WTC11 (cell line): ENCODE results near the gene GRM5.

Experiments
- CREM ChIP-seq: sonication (generic); formaldehyde crosslinking; IDR thresholded peaks from 2 replicates; pipeline ENCODE4 v1.8.1; 2022; ENCODE audit warnings: mild to moderate bottlenecking, missing genetic modification reagents, moderate library complexity
- EMX1 ChIP-seq: fragments of 250-450 bp; sonication (Bioruptor Pico); IDR thresholded peaks from 2 replicates; pipeline ENCODE4 v1.8.0; 2021; ENCODE audit warnings: mild to moderate bottlenecking
- GTF2I ChIP-seq: fragments of 250-450 bp; sonication (Bioruptor Pico); conservative IDR thresholded peaks from 2 replicates; pipeline ENCODE4 v1.4.0; 2021; ENCODE audit warnings: mild to moderate bottlenecking
- JUN ChIP-seq: sonication (generic); formaldehyde crosslinking; IDR thresholded peaks from 2 replicates; pipeline ENCODE4 v1.8.0; 2023; ENCODE audit warnings: mild to moderate bottlenecking, missing genetic modification reagents
- ZNF121 ChIP-seq: sonication (generic); formaldehyde crosslinking; IDR thresholded peaks from 2 replicates; pipeline ENCODE4 v1.8.0; 2023; ENCODE audit warnings: missing genetic modification reagents
- TF ChIP-seq, protein P1 (sequence below): fragments of 200-600 bp; IDR thresholded peaks from 2 replicates; pipeline ENCODE4 v1.8.0; 2022; ENCODE audit warnings: antibody characterized with exemption
- TF ChIP-seq, protein P2 (sequence below): sonication (generic); formaldehyde crosslinking; IDR thresholded peaks from 2 replicates; pipeline ENCODE4 v1.8.0; 2022; ENCODE audit warnings: mild to moderate bottlenecking, missing genetic modification reagents
- TF ChIP-seq, protein P3 (sequence below): sonication (generic); formaldehyde crosslinking; IDR thresholded peaks from 2 replicates; pipeline ENCODE4 v1.8.1; 2022; ENCODE audit warnings: mild to moderate bottlenecking, missing genetic modification reagents, moderate library complexity, borderline replicate concordance
- TF ChIP-seq, protein P4 (sequence below): sonication (generic); formaldehyde crosslinking; IDR thresholded peaks from 2 replicates; pipeline ENCODE4 v1.8.1; 2023; ENCODE audit warnings: mild to moderate bottlenecking, moderate library complexity, missing genetic modification reagents
- TF ChIP-seq, protein P5 (sequence below): sonication (generic); formaldehyde crosslinking; IDR thresholded peaks from 2 replicates; pipeline ENCODE4 v1.8.1; 2022; ENCODE audit warnings: low read depth, missing genetic modification reagents, borderline replicate concordance
- TF ChIP-seq, protein P6 (sequence below): sonication (generic); formaldehyde crosslinking; IDR thresholded peaks from 2 replicates; pipeline ENCODE4 v1.8.0; 2022; ENCODE audit warnings: missing genetic modification reagents
- TF ChIP-seq, protein P7 (sequence below): sonication (generic); formaldehyde crosslinking; conservative IDR thresholded peaks from 2 replicates; pipeline ENCODE4 v1.8.1; 2022; ENCODE audit warnings: mild to moderate bottlenecking, missing genetic modification reagents
- TF ChIP-seq, protein P8 (sequence below): sonication (generic); formaldehyde crosslinking; IDR thresholded peaks from 2 replicates; pipeline ENCODE4 v1.8.1; 2023; ENCODE audit warnings: mild to moderate bottlenecking, missing genetic modification reagents, moderate library complexity
- TF ChIP-seq, protein P9 (sequence below): sonication (generic); formaldehyde crosslinking; IDR thresholded peaks from 2 replicates; pipeline ENCODE4 v1.8.0; 2022; ENCODE audit warnings: mild to moderate bottlenecking, missing genetic modification reagents

DNA sequence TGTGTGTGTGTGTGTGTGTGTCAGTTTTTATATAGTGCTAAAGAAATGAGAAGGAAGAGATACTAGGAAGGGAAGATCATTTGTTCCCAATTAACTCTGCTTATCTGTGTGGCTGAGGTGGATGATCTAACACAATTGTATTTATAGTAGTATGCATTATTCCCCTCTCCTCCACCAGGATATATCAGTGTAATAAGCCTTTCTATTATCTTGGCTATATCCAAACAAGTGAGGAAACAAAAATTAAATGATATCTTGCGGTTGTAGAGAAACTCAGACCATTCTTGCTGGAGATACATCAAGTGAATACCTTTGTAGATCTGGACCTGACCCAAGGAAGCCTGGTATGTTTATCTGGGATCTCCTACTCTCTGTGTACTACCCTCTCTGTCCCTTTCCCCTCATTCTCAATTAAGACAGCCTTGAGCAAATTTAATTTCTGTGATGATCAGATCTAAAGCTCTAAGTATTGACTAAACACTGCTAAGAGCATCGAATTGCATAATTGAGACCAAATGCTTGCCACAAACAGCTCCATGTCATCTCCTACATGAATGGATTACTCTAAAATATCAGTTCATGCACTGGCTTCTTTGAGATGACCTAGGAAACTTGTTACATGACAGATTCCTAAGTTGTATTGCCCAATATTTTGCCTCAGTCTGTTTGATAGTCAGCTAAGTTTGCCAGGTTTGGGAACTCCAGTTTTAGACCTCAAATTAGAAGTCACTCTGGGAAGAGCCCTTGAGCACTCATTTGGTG is 543.0 kb downstream of the GRM5 start:
- TF ChIP-seq, protein P1, sequence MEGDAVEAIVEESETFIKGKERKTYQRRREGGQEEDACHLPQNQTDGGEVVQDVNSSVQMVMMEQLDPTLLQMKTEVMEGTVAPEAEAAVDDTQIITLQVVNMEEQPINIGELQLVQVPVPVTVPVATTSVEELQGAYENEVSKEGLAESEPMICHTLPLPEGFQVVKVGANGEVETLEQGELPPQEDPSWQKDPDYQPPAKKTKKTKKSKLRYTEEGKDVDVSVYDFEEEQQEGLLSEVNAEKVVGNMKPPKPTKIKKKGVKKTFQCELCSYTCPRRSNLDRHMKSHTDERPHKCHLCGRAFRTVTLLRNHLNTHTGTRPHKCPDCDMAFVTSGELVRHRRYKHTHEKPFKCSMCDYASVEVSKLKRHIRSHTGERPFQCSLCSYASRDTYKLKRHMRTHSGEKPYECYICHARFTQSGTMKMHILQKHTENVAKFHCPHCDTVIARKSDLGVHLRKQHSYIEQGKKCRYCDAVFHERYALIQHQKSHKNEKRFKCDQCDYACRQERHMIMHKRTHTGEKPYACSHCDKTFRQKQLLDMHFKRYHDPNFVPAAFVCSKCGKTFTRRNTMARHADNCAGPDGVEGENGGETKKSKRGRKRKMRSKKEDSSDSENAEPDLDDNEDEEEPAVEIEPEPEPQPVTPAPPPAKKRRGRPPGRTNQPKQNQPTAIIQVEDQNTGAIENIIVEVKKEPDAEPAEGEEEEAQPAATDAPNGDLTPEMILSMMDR: no peak
- TF ChIP-seq, protein P2, sequence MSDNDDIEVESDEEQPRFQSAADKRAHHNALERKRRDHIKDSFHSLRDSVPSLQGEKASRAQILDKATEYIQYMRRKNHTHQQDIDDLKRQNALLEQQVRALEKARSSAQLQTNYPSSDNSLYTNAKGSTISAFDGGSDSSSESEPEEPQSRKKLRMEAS: no peak
- TF ChIP-seq, protein P3, sequence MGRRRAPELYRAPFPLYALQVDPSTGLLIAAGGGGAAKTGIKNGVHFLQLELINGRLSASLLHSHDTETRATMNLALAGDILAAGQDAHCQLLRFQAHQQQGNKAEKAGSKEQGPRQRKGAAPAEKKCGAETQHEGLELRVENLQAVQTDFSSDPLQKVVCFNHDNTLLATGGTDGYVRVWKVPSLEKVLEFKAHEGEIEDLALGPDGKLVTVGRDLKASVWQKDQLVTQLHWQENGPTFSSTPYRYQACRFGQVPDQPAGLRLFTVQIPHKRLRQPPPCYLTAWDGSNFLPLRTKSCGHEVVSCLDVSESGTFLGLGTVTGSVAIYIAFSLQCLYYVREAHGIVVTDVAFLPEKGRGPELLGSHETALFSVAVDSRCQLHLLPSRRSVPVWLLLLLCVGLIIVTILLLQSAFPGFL (CRISPR knock-in tag): no peak
- TF ChIP-seq, protein P4, sequence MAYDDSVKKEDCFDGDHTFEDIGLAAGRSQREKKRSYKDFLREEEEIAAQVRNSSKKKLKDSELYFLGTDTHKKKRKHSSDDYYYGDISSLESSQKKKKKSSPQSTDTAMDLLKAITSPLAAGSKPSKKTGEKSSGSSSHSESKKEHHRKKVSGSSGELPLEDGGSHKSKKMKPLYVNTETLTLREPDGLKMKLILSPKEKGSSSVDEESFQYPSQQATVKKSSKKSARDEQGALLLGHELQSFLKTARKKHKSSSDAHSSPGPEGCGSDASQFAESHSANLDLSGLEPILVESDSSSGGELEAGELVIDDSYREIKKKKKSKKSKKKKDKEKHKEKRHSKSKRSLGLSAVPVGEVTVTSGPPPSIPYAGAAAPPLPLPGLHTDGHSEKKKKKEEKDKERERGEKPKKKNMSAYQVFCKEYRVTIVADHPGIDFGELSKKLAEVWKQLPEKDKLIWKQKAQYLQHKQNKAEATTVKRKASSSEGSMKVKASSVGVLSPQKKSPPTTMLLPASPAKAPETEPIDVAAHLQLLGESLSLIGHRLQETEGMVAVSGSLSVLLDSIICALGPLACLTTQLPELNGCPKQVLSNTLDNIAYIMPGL (CRISPR knock-in tag): no peak
- no peak for TF ChIP-seq CREM (CRISPR knock-in tag)
- TF ChIP-seq, protein P5, sequence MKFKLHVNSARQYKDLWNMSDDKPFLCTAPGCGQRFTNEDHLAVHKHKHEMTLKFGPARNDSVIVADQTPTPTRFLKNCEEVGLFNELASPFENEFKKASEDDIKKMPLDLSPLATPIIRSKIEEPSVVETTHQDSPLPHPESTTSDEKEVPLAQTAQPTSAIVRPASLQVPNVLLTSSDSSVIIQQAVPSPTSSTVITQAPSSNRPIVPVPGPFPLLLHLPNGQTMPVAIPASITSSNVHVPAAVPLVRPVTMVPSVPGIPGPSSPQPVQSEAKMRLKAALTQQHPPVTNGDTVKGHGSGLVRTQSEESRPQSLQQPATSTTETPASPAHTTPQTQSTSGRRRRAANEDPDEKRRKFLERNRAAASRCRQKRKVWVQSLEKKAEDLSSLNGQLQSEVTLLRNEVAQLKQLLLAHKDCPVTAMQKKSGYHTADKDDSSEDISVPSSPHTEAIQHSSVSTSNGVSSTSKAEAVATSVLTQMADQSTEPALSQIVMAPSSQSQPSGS: no peak
- no peak for TF ChIP-seq GTF2I (CRISPR knock-in tag)
- no peak for TF ChIP-seq ZNF121 (CRISPR knock-in tag)
- no peak for TF ChIP-seq JUN
- TF ChIP-seq, protein P6, sequence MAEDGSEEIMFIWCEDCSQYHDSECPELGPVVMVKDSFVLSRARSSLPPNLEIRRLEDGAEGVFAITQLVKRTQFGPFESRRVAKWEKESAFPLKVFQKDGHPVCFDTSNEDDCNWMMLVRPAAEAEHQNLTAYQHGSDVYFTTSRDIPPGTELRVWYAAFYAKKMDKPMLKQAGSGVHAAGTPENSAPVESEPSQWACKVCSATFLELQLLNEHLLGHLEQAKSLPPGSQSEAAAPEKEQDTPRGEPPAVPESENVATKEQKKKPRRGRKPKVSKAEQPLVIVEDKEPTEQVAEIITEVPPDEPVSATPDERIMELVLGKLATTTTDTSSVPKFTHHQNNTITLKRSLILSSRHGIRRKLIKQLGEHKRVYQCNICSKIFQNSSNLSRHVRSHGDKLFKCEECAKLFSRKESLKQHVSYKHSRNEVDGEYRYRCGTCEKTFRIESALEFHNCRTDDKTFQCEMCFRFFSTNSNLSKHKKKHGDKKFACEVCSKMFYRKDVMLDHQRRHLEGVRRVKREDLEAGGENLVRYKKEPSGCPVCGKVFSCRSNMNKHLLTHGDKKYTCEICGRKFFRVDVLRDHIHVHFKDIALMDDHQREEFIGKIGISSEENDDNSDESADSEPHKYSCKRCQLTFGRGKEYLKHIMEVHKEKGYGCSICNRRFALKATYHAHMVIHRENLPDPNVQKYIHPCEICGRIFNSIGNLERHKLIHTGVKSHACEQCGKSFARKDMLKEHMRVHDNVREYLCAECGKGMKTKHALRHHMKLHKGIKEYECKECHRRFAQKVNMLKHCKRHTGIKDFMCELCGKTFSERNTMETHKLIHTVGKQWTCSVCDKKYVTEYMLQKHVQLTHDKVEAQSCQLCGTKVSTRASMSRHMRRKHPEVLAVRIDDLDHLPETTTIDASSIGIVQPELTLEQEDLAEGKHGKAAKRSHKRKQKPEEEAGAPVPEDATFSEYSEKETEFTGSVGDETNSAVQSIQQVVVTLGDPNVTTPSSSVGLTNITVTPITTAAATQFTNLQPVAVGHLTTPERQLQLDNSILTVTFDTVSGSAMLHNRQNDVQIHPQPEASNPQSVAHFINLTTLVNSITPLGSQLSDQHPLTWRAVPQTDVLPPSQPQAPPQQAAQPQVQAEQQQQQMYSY (CRISPR knock-in tag): no peak
- TF ChIP-seq, protein P7, sequence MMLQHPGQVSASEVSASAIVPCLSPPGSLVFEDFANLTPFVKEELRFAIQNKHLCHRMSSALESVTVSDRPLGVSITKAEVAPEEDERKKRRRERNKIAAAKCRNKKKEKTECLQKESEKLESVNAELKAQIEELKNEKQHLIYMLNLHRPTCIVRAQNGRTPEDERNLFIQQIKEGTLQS (CRISPR knock-in tag): no peak
- no peak for TF ChIP-seq EMX1 (CRISPR knock-in tag)
- TF ChIP-seq, protein P8, sequence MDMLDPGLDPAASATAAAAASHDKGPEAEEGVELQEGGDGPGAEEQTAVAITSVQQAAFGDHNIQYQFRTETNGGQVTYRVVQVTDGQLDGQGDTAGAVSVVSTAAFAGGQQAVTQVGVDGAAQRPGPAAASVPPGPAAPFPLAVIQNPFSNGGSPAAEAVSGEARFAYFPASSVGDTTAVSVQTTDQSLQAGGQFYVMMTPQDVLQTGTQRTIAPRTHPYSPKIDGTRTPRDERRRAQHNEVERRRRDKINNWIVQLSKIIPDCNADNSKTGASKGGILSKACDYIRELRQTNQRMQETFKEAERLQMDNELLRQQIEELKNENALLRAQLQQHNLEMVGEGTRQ: no peak
- TF ChIP-seq, protein P9, sequence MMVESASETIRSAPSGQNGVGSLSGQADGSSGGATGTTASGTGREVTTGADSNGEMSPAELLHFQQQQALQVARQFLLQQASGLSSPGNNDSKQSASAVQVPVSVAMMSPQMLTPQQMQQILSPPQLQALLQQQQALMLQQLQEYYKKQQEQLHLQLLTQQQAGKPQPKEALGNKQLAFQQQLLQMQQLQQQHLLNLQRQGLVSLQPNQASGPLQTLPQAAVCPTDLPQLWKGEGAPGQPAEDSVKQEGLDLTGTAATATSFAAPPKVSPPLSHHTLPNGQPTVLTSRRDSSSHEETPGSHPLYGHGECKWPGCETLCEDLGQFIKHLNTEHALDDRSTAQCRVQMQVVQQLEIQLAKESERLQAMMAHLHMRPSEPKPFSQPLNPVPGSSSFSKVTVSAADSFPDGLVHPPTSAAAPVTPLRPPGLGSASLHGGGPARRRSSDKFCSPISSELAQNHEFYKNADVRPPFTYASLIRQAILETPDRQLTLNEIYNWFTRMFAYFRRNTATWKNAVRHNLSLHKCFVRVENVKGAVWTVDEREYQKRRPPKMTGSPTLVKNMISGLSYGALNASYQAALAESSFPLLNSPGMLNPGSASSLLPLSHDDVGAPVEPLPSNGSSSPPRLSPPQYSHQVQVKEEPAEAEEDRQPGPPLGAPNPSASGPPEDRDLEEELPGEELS (CRISPR knock-in tag): no peak
